Left lung (tissue), 10 donors: ENCODE measurements around the gene TH. TPM values are rescaled to one million over a fixed set of nuclear protein-coding genes. Genes with fewer than 3 reads are reported as not detected.
"Not testable (repeated sequence)": the region's sequence is repeated elsewhere in the genome, so short reads cannot be mapped to it uniquely, and the experiment has no call there.

ENCODE experiments used
- ATAC-seq: fragments of 200-7000 bp; cut with Tn5 transposase; one replicate; pipeline ENCODE4 v1.9.1; 2020; ENCODE audit warnings: moderate library complexity
- DNase-seq, 4 donors: peaks; one replicate each; pipeline ENCODE4 v3.0.0-alpha.2; 2013 to 2020
- H3K27ac ChIP-seq, 2 donors: fragments of 200-600 bp; sonication (generic) in 1 of 2; one replicate each; pipeline versions ENCODE4 v1.5.0 to v1.8.0; 2020 to 2021
- H3K27me3 ChIP-seq, 2 donors: fragments of 200-600 bp; sonication (generic) in 1 of 2; one replicate each; pipeline versions ENCODE4 v1.5.0 to v1.8.0; 2020 to 2021
- H3K36me3 ChIP-seq, 2 donors: fragments of 200-600 bp; sonication (generic) in 1 of 2; one replicate each; pipeline versions ENCODE4 v1.5.0 to v1.8.0; 2020 to 2021
- H3K4me1 ChIP-seq, 2 donors: fragments of 200-600 bp; one replicate each; pipeline ENCODE4 v1.8.0; 2021
- H3K4me3 ChIP-seq, 2 donors: fragments of 200-600 bp; sonication (generic) in 1 of 2; one replicate each; pipeline versions ENCODE4 v1.5.0 to v1.8.0; 2020 to 2021; ENCODE audit warnings: mild to moderate bottlenecking in 1 of 2
- H3K9me3 ChIP-seq, 2 donors: fragments of 200-600 bp; sonication (generic) in 1 of 2; one replicate each; pipeline versions ENCODE4 v1.5.0 to v1.8.0; 2020 to 2021
- CTCF ChIP-seq, 2 donors: fragments of 200-600 bp; sonication (generic) in 1 of 2; IDR thresholded peaks; one replicate each; pipeline versions ENCODE4 v1.5.0 to v1.8.0; 2021; ENCODE audit warnings: antibody characterized with exemption in 2 of 2
- intact Hi-C, 2 donors: fragments of 100-400 bp; cut with DNase I; formaldehyde crosslinking; loops; one replicate each; pipeline versions ENCODE4 v1.11.2 to v1.14.2; 2022
- polyA plus RNA-seq, 6 donors: library from polyadenylated mRNA; unstranded; fragments of 120-200 nt; gene quantifications; one replicate each; pipeline ENCODE4 v1.2.1, GENCODE V29; 2013; ENCODE audit not compliant: insufficient read length in 6 of 6
- total RNA-seq, 2 donors: library from RNA; stranded (reverse); fragmentation: NEBNext Ultra II Directional; extraction: Animal tissue kit (Norgen Biotek cat#: 25700); gene quantifications; one replicate each; pipeline ENCODE4 v1.2.1, GENCODE V29; 2021
- donor health status: DM: no; HTN: yes; CAD: no.
- donor health status: DM: no; HTN: no; CAD: no.

TH gene
- total and polyA plus RNA-seq, 8 donors: 0.18 to 1.4 (median 0.55) TPM

GRCh38 chr11:2180789-2181370 lies 9.3 kb upstream of the TH start:
- Histone ChIP-seq H3K4me1 (no peaks in the 10 kb centered on the region), H3K27me3 (peaks cover 0 to 66% of the 10 kb centered on the region in 2 donors), H3K4me3 (no peak overlapping the region), H3K36me3 (no peaks in the 10 kb centered on the region), H3K9me3 (no peaks in the 10 kb centered on the region), H3K27ac (no peak overlapping the region)
- no peak for TF ChIP-seq CTCF (IDR thresholded peaks at IDR 0.05)
- no peak for DNase-seq
- no peak for ATAC-seq
- intact Hi-C loops: no loop called here

GRCh38 chr11:2180347-2180746 lies 8.7 kb upstream of the TH start:
- Histone ChIP-seq H3K36me3 (no peaks in the 10 kb centered on the region), H3K27ac (no peak overlapping the region), H3K4me1 (no peaks in the 10 kb centered on the region), H3K4me3 (no peak overlapping the region), H3K9me3 (no peaks in the 10 kb centered on the region), H3K27me3 (peaks cover 0 to 60% of the 10 kb centered on the region in 2 donors)
- no peak for TF ChIP-seq CTCF (IDR thresholded peaks at IDR 0.05)
- DNase-seq: no peak
- no peak for ATAC-seq
- intact Hi-C loops: no loop called here

- Histone ChIP-seq H3K9me3 (no peaks in the 10 kb centered on the region), H3K36me3 (no peaks in the 10 kb centered on the region), H3K27me3 (peaks cover 0 to 53% of the 10 kb centered on the region in 2 donors), H3K27ac (no peak overlapping the region), H3K4me1 (no peaks in the 10 kb centered on the region), H3K4me3 (no peak overlapping the region)
- no peak for ATAC-seq
- TF ChIP-seq CTCF (IDR thresholded peaks at IDR 0.05): no peak
- intact Hi-C loops: no loop called here
- no peak for DNase-seq
Measured at GRCh38 chr11:2179516-2179915, 7.9 kb upstream of the TH start.

- DNase-seq (no peak), ATAC-seq (no peak)
- Histone ChIP-seq H3K36me3 (no peaks in the 10 kb centered on the region), H3K4me3 (no peak overlapping the region), H3K9me3 (no peaks in the 10 kb centered on the region), H3K4me1 (no peaks in the 10 kb centered on the region), H3K27ac (no peak overlapping the region), H3K27me3 (peaks cover 0 to 48% of the 10 kb centered on the region in 2 donors)
- intact Hi-C loops: no loop called here
- no peak for TF ChIP-seq CTCF (IDR thresholded peaks at IDR 0.05)
Measured at GRCh38 chr11:2178906-2179494, 7.4 kb upstream of the TH start.

GRCh38 chr11:2178055-2178773 lies 6.6 kb upstream of the TH start:
- DNase-seq, H3K27ac ChIP-seq, H3K9me3 ChIP-seq, ATAC-seq, H3K36me3 ChIP-seq, intact Hi-C loops, H3K4me1 ChIP-seq, H3K4me3 ChIP-seq: not testable (repeated sequence)
- peaks cover 0 to 40% of the 10 kb centered on the region in 2 donors for H3K27me3 ChIP-seq
